ENCODE data around the gene OTUB2.

OTUB2 gene

DNA sequence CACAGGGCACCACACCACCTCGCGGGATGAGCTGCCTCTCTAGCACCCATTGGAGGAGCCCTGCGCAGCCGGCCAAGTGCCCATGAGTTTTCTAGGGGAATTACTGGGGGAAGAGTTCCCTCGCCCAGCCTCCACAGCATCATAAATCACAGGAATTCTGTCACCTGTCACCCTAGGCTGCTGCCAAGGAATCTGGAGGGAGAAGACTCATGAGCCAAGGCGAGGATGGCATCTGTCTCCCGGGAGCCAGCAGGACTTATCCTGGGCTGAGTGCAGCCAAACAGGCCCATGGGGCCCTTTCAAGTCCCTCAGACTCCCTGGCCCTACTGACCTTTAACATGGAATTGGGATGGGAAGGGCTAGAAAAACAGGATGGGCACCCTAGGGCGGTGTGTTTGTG is 7.8 kb upstream of the OTUB2 start:
- Histone ChIP-seq H2AFZ (ENCODE audit: low read depth, low read length) (no peak overlapping the region), H3K4me3 (ENCODE audit: low read length) (no peak overlapping the region), H3K9me3 (ENCODE audit: low read length) (peaks cover 2% of the 10 kb centered on the region), H3K27me3 (ENCODE audit: insufficient read depth, low read length) (peaks cover 9% of the 10 kb centered on the region), H3K4me1 (ENCODE audit: insufficient read depth, low read length) (peaks cover 11% of the 10 kb centered on the region), H3K36me3 (ENCODE audit: insufficient read depth, low read length) (no peaks in the 10 kb centered on the region)

DNA sequence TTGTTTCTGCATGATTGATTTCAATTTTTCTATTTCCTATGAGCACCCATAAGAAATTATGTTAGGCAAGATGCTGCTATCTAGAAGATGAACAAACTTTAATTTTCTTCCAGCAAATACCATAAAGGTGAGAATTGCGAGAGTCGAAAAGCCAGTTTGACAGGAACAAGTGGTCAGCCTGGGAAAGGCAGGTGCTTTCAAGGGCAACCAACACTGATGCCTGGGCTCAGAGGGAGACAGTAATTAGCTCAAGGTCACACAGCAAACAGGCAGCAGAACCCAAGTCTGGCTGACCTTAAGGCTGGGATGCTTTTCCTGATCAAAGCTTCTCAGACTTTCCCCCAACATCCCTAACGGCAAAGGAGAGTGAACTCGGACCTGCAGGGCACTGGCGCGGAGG is 6.8 kb upstream of the OTUB2 start:
- Histone ChIP-seq H3K4me3 (ENCODE audit: low read length) (no peak overlapping the region), H2AFZ (ENCODE audit: low read depth, low read length) (no peak overlapping the region), H3K27me3 (ENCODE audit: insufficient read depth, low read length) (peaks cover 9% of the 10 kb centered on the region), H3K36me3 (ENCODE audit: insufficient read depth, low read length) (no peaks in the 10 kb centered on the region), H3K4me1 (ENCODE audit: insufficient read depth, low read length) (peaks cover 11% of the 10 kb centered on the region), H3K9me3 (ENCODE audit: low read length) (peaks cover 2% of the 10 kb centered on the region)

GRCh38 chr14:94020267-94020666 is 5.9 kb upstream of the OTUB2 start:
- Histone ChIP-seq H2AFZ (ENCODE audit: low read depth, low read length) (no peak overlapping the region), H3K9me3 (ENCODE audit: low read length) (peaks cover 2% of the 10 kb centered on the region), H3K36me3 (ENCODE audit: insufficient read depth, low read length) (no peaks in the 10 kb centered on the region)

GRCh38 chr14:94021001-94021400 is 5.1 kb upstream of the OTUB2 start:
- Histone ChIP-seq H3K27me3 (ENCODE audit: insufficient read depth, low read length) (peaks cover 3% of the 10 kb centered on the region), H2AFZ (ENCODE audit: low read depth, low read length) (no peak overlapping the region), H3K4me1 (ENCODE audit: insufficient read depth, low read length) (peaks cover 11% of the 10 kb centered on the region), H3K4me3 (ENCODE audit: low read length) (no peak overlapping the region), H3K9me3 (ENCODE audit: low read length) (no peaks in the 10 kb centered on the region), H3K36me3 (ENCODE audit: insufficient read depth, low read length) (no peaks in the 10 kb centered on the region)

More at GRCh38 chr14:94020267-94020666, 5.9 kb upstream of the OTUB2 start:
- peaks cover 11% of the 10 kb centered on the region for H3K4me1 ChIP-seq (ENCODE audit: insufficient read depth, low read length)
- peaks cover 8% of the 10 kb centered on the region for H3K27me3 ChIP-seq (ENCODE audit: insufficient read depth, low read length)
- no peak overlapping the region for H3K4me3 ChIP-seq (ENCODE audit: low read length)

DNA sequence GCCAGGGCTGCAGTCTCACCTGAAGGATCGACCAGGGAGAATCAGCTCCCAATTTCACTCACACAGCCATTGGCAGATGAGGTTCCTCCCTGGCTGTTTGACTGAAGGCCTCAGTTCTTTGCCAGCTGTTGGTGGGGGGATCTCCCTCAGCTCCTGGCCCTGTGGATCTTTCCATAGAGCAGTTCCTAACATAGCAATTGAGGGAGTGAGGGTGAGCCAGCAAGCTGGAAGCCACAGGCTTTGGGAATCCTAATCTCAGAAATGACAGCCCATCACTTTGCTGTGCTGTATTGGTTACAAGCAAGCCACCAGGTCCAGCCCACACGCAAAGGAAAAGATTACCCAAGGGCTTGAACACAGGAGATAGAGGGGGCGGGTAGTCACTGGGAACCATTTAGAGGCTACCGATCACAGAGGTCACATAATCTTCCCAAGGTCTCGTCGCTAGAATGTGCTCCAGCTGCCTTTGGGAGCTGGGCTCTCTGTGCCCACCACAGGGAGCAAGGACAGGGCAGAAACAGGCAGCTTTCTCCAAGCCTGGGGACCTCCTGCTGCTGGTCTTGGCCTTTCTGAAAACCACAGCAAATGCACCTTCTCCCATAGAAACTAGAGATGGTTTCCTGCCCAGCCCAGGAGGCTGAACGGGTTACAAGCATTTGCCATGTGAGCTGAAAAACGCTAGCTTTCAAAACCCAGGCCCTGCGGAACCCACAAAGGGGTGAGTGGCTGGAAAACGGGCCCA is 4.6 kb upstream of the OTUB2 start:
- Histone ChIP-seq H3K27me3 (ENCODE audit: insufficient read depth, low read length) (peaks cover 3% of the 10 kb centered on the region), H3K36me3 (ENCODE audit: insufficient read depth, low read length) (no peaks in the 10 kb centered on the region)

GRCh38 chr14:94022532-94023411 is 3.4 kb upstream of the OTUB2 start:
- no peaks in the 10 kb centered on the region for H3K36me3 ChIP-seq (ENCODE audit: insufficient read depth, low read length)
- H2AFZ ChIP-seq (ENCODE audit: low read depth, low read length), result no peak overlapping the region
- no peak overlapping the region for H3K4me3 ChIP-seq (ENCODE audit: low read length)
- H3K9me3 ChIP-seq (ENCODE audit: low read length), result no peaks in the 10 kb centered on the region
- H3K4me1 ChIP-seq (ENCODE audit: insufficient read depth, low read length), result peaks cover 11% of the 10 kb centered on the region
- H3K27me3 ChIP-seq (ENCODE audit: insufficient read depth, low read length), result peaks cover 3% of the 10 kb centered on the region

More for the DNA sequence above, 4.6 kb upstream of the OTUB2 start:
- Histone ChIP-seq H3K4me1 (ENCODE audit: insufficient read depth, low read length) (peaks cover 11% of the 10 kb centered on the region), H2AFZ (ENCODE audit: low read depth, low read length) (no peak overlapping the region), H3K4me3 (ENCODE audit: low read length) (no peak overlapping the region), H3K9me3 (ENCODE audit: low read length) (no peaks in the 10 kb centered on the region)

DNA sequence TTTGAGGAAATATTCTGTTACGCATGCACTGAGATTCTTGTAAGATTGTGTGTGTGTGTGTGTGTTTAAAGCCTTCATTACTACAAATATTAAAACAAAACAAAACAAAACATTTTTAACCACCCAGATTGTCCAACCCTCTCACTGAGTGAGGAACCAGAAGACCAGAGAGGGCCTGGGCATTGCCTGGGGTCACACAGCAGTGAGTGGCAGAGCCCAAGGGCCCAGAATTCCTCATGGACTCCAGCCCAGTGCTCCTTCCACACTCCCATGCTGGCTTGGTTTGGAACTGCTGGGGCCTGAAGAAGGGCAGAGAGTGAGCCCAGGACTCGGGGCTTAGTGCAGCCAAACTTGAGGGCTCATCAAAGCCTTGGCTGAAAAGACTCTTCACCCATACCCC is 1.6 kb upstream of the OTUB2 start:
- Histone ChIP-seq H3K4me1 (ENCODE audit: insufficient read depth, low read length) (peaks cover 11% of the 10 kb centered on the region), H3K27me3 (ENCODE audit: insufficient read depth, low read length) (no peaks in the 10 kb centered on the region), H2AFZ (ENCODE audit: low read depth, low read length) (no peak overlapping the region)

GRCh38 chr14:94025720-94026119 is 420 bp upstream of the OTUB2 start:
- Histone ChIP-seq H2AFZ (ENCODE audit: low read depth, low read length) (peak overlapping the region; percentile 43), H3K27me3 (ENCODE audit: insufficient read depth, low read length) (no peaks in the 10 kb centered on the region), H3K9me3 (ENCODE audit: low read length) (no peaks in the 10 kb centered on the region), H3K4me3 (ENCODE audit: low read length) (peak overlapping the region; percentile 52), H3K4me1 (ENCODE audit: insufficient read depth, low read length) (peaks cover 11% of the 10 kb centered on the region), H3K36me3 (ENCODE audit: insufficient read depth, low read length) (no peaks in the 10 kb centered on the region)

More for the DNA sequence above, 1.6 kb upstream of the OTUB2 start:
- no peaks in the 10 kb centered on the region for H3K9me3 ChIP-seq (ENCODE audit: low read length)
- no peak overlapping the region for H3K4me3 ChIP-seq (ENCODE audit: low read length)
- H3K36me3 ChIP-seq (ENCODE audit: insufficient read depth, low read length), result no peaks in the 10 kb centered on the region

GRCh38 chr14:94026889-94027469 is 839 bp downstream of the OTUB2 start:
- peak overlapping the region; percentile 52 for H3K4me3 ChIP-seq (ENCODE audit: low read length)
- H3K9me3 ChIP-seq (ENCODE audit: low read length), result no peaks in the 10 kb centered on the region
- no peaks in the 10 kb centered on the region for H3K36me3 ChIP-seq (ENCODE audit: insufficient read depth, low read length)
- no peaks in the 10 kb centered on the region for H3K27me3 ChIP-seq (ENCODE audit: insufficient read depth, low read length)
- peaks cover 11% of the 10 kb centered on the region for H3K4me1 ChIP-seq (ENCODE audit: insufficient read depth, low read length)
- H2AFZ ChIP-seq (ENCODE audit: low read depth, low read length), result peak overlapping the region; percentile 78

DNA sequence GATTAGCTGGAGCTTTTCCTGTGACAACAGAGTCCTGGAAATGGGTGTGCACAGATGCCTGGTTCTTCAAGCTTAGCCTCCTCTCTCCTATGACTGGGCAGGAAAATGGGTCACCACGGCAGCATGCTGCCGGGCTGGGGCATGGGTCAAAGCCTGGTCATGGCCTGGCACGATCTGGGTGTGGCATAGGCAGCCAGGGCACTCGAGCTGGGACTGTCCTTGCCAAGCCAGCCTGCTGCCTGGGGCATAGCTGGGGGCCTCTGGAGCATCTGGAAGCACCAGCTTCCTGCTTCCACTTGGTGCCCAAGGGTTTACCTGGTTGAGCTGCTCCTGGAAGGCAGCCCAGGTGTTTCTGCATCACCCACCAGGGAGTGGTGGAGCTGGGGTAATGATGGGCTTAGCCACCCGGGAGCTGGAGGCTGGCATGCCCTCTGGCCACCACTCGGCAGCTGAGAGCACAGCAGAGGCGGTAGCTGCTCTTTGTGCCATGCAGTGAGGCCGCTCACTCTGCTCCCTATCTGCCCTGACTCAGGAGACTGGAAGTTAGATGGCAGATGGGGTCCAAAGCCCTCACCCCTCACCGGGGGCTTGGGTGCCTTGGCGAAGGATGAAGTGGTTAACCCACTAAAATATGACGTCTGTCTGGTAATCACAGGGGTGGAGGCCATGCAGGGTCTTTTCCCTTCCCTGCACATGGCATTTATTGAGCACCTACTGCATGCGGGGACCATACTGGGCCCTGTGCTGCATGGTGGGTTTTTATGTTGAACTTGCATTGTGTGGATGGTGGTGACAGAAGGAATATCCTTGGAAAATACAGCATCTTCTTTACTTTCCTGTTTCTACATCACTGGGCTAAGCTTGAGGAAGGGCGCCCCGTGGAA is 1.7 kb downstream of the OTUB2 start:
- Histone ChIP-seq H3K4me3 (ENCODE audit: low read length) (no peak overlapping the region), H2AFZ (ENCODE audit: low read depth, low read length) (no peak overlapping the region), H3K27me3 (ENCODE audit: insufficient read depth, low read length) (no peaks in the 10 kb centered on the region), H3K36me3 (ENCODE audit: insufficient read depth, low read length) (no peaks in the 10 kb centered on the region), H3K9me3 (ENCODE audit: low read length) (no peaks in the 10 kb centered on the region), H3K4me1 (ENCODE audit: insufficient read depth, low read length) (peaks cover 5% of the 10 kb centered on the region)

DNA sequence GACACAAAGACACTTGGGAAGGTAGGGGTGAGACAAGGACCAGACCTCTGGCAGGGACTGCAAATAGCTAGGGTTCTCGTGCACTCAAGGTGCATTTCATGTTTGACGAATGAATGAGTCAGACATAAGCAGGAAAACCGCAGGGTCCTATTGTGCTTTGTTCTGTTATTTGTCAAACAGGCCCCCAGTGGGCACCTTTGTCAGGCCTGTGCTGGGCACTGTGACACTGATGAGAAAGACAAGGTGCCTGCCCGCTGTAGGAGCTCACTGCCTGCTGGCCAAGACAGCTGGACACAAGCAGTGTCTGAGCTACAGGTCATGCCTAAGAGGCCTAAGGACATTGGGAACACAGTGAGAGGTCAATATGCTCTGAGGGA is 2.3 kb downstream of the OTUB2 start:
- Histone ChIP-seq H3K9me3 (ENCODE audit: low read length) (no peaks in the 10 kb centered on the region), H2AFZ (ENCODE audit: low read depth, low read length) (no peak overlapping the region), H3K4me3 (ENCODE audit: low read length) (no peak overlapping the region), H3K27me3 (ENCODE audit: insufficient read depth, low read length) (no peaks in the 10 kb centered on the region), H3K36me3 (ENCODE audit: insufficient read depth, low read length) (no peaks in the 10 kb centered on the region), H3K4me1 (ENCODE audit: insufficient read depth, low read length) (no peaks in the 10 kb centered on the region)

DNA sequence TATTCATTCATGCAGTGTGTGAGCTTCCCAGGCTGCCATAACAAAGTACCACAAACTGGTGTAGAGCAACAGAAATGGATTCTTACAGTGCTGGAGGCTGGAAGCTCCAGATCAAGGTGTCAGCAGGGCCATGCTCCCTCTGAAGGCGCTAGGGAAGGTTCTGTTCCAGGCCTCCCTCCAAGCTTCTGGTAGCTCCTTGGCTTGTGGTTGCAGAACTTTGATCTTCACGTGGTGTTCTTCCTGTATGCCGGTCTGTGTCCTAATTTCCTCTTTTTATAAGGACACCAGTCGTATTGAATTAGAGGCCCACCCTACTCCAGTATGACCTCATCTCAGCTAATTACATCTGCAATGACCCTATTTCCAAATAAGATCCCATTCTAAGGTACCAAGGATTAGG is 3.1 kb downstream of the OTUB2 start:
- H3K4me1 ChIP-seq (ENCODE audit: insufficient read depth, low read length), result no peaks in the 10 kb centered on the region
- H3K36me3 ChIP-seq (ENCODE audit: insufficient read depth, low read length), result no peaks in the 10 kb centered on the region
- H2AFZ ChIP-seq (ENCODE audit: low read depth, low read length), result no peak overlapping the region
- no peak overlapping the region for H3K4me3 ChIP-seq (ENCODE audit: low read length)
- no peaks in the 10 kb centered on the region for H3K9me3 ChIP-seq (ENCODE audit: low read length)
- H3K27me3 ChIP-seq (ENCODE audit: insufficient read depth, low read length), result no peaks in the 10 kb centered on the region
